Esophagus muscularis mucosa (tissue), 4 donors: Measurements from ENCODE around the gene SLC45A1.

ENCODE experiments used
- EP300 ChIP-seq: sonication (generic); formaldehyde crosslinking; IDR thresholded peaks from one replicate; pipeline ENCODE4 v1.6.1; 2017; ENCODE audit warnings: antibody characterized with exemption
- POLR2A ChIP-seq: fragments of 450-650 bp; IDR thresholded peaks from one replicate; pipeline ENCODE4 v1.6.1; 2017; ENCODE audit warnings: antibody characterized with exemption, moderate library complexity, mild to moderate bottlenecking, low read depth
- TF ChIP-seq, protein P1 (sequence below), 3 experiments: fragments of 200-600 bp in 2 of 3; fragments of 450-650 bp in 1 of 3; sonication (generic) in 2 of 3; IDR thresholded peaks; one replicate each; pipeline ENCODE4 v1.5.1; 2017 to 2019; ENCODE audit warnings: antibody characterized with exemption in 3 of 3, mild to moderate bottlenecking in 2 of 3, moderate library complexity in 1 of 3

- TF ChIP-seq, protein P1, sequence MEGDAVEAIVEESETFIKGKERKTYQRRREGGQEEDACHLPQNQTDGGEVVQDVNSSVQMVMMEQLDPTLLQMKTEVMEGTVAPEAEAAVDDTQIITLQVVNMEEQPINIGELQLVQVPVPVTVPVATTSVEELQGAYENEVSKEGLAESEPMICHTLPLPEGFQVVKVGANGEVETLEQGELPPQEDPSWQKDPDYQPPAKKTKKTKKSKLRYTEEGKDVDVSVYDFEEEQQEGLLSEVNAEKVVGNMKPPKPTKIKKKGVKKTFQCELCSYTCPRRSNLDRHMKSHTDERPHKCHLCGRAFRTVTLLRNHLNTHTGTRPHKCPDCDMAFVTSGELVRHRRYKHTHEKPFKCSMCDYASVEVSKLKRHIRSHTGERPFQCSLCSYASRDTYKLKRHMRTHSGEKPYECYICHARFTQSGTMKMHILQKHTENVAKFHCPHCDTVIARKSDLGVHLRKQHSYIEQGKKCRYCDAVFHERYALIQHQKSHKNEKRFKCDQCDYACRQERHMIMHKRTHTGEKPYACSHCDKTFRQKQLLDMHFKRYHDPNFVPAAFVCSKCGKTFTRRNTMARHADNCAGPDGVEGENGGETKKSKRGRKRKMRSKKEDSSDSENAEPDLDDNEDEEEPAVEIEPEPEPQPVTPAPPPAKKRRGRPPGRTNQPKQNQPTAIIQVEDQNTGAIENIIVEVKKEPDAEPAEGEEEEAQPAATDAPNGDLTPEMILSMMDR (IDR thresholded peaks at IDR 0.05) = no peak
- TF ChIP-seq EP300 (no peak), POLR2A (no peak)
Measured at GRCh38 chr1:8388732-8389562, 71.0 kb downstream of the SLC45A1 start.
